ENCODE measurements around the gene CDPF1.

GRCh38 chr22:46214149-46214548 lies 35.9 kb downstream of the CDPF1 start:
- TF ChIP-seq CTCF (IDR thresholded peaks at IDR 0.05) (no peak), EZH2 (IDR thresholded peaks at IDR 0.05; ENCODE audit: borderline replicate concordance, insufficient read depth, low read depth, low read length, poor library complexity, severe bottlenecking) (no peak)
